ENCODE results near the gene HIF3A.

The HIF3A gene

GRCh38 chr19:46303691-46304397 is 7.0 kb downstream of the HIF3A start:
- peak overlapping the region; percentile 81 for H3K23ac ChIP-seq (ENCODE audit: low read depth, low read length, poor library complexity)
- H2AFZ ChIP-seq (ENCODE audit: low read length) = no peak overlapping the region
- H3K18ac ChIP-seq (ENCODE audit: low read length) = peak overlapping the region; percentile 96
- peak overlapping the region; percentile 98 for H2AK5ac ChIP-seq (ENCODE audit: low read depth, low read length)
- peaks cover 9 to 18% of the 10 kb centered on the region in 2 donors for H3K4me1 ChIP-seq (ENCODE audit: control insufficient read depth in 2 of 2, insufficient read depth in 1 of 2, low read depth in 1 of 2, low read length in 2 of 2)
- peak overlapping the region; percentile 48 for H4K8ac ChIP-seq (ENCODE audit: low read depth, low read length)
- H3K9ac ChIP-seq (ENCODE audit: low read depth, low read length, poor library complexity) = peak overlapping the region; percentile 54
- peak overlapping the region; percentile 48 for H3K4me2 ChIP-seq (ENCODE audit: insufficient read depth, low read length, poor library complexity, severe bottlenecking)
- H2BK5ac ChIP-seq (ENCODE audit: low read length) = peak overlapping the region; percentile 32
- no peak overlapping the region for H2BK120ac ChIP-seq (ENCODE audit: low read depth, low read length)
- peak overlapping the region; percentile 94 for H3K14ac ChIP-seq (ENCODE audit: low read length)
- peak; percentile 76 for DNase-seq (ENCODE audit: low spot score)
- peaks cover 0 to 17% of the 10 kb centered on the region in 2 donors for H3K36me3 ChIP-seq (replicated peaks in 1 of 2; ENCODE audit: control insufficient read depth in 2 of 2, insufficient read depth in 2 of 2, low read length in 2 of 2)
- peaks cover 10 to 14% of the 10 kb centered on the region in 2 donors for H3K9me3 ChIP-seq (replicated peaks in 1 of 2; ENCODE audit: control insufficient read depth in 2 of 2, insufficient read depth in 1 of 2, low read depth in 1 of 2, low read length in 2 of 2)
- H3K4me3 ChIP-seq (ENCODE audit: low read length in 2 of 2) = peak overlapping the region in 1 of 2 donors; percentile 74
- no CpG with 5 or more reads among the region's 56 CpGs for WGBS, 2 donors (ENCODE audit: extremely low coverage in 2 of 2, insufficient read length in 2 of 2, insufficient replicate concordance in 1 of 2)
- no peaks in the 10 kb centered on the region for H3K79me1 ChIP-seq (ENCODE audit: low read depth, low read length)
- peak overlapping the region; percentile 25 for H3K27ac ChIP-seq (replicated peaks; ENCODE audit: low read length)
- H2BK12ac ChIP-seq (ENCODE audit: low read length) = peak overlapping the region; percentile 66
- no peaks in the 10 kb centered on the region for H3K27me3 ChIP-seq (ENCODE audit: control insufficient read depth in 3 of 3, insufficient read depth in 3 of 3, low read depth in 1 of 3, low read length in 3 of 3)
- H4K91ac ChIP-seq (ENCODE audit: low read depth, low read length, poor library complexity) = peak overlapping the region; percentile 59
- H2BK15ac ChIP-seq (ENCODE audit: low read length) = peak overlapping the region; percentile 69
- H3K4ac ChIP-seq (ENCODE audit: low read length) = peak overlapping the region; percentile 41

DNA sequence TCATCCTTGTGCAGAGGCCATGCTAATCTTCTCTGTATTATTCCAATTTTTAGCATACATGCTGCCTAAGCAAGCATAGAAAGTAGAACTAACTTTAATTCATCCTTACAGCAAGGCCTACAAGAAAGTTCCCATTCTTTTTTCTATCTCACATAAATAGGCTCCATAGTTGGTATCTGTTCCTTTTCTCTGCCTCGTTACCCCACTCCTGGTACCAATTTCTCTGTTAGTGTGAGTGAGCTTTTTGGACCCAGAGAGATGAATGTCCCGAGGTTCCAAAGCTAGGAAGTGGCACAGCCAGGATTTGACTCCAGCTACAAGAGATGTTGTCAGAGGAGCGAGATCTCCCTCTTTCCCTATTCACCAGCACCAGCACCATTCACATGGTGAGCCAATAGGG is 9.7 kb downstream of the HIF3A start:
- H3K4me1 ChIP-seq (ENCODE audit: control insufficient read depth in 2 of 2, insufficient read depth in 1 of 2, low read depth in 1 of 2, low read length in 2 of 2) = peaks cover 0 to 8% of the 10 kb centered on the region in 2 donors
- no peak overlapping the region for H3K4me2 ChIP-seq (ENCODE audit: insufficient read depth, low read length, poor library complexity, severe bottlenecking)
- no peak overlapping the region for H4K91ac ChIP-seq (ENCODE audit: low read depth, low read length, poor library complexity)
- H2BK12ac ChIP-seq (ENCODE audit: low read length) = no peak overlapping the region
- H3K23ac ChIP-seq (ENCODE audit: low read depth, low read length, poor library complexity) = no peak overlapping the region
- H2BK15ac ChIP-seq (ENCODE audit: low read length) = no peak overlapping the region
- no peak overlapping the region for H3K4me3 ChIP-seq (ENCODE audit: low read length in 2 of 2)
- peaks cover 10 to 14% of the 10 kb centered on the region in 2 donors for H3K9me3 ChIP-seq (replicated peaks in 1 of 2; ENCODE audit: control insufficient read depth in 2 of 2, insufficient read depth in 1 of 2, low read depth in 1 of 2, low read length in 2 of 2)
- H3K9ac ChIP-seq (ENCODE audit: low read depth, low read length, poor library complexity) = no peak overlapping the region
- no CpG with 5 or more reads among the region's 3 CpGs for WGBS, 2 donors (ENCODE audit: extremely low coverage in 2 of 2, insufficient read length in 2 of 2, insufficient replicate concordance in 1 of 2)
- H3K79me1 ChIP-seq (ENCODE audit: low read depth, low read length) = no peaks in the 10 kb centered on the region
- no peak overlapping the region for H3K18ac ChIP-seq (ENCODE audit: low read length)
- H2BK120ac ChIP-seq (ENCODE audit: low read depth, low read length) = no peak overlapping the region
- H3K14ac ChIP-seq (ENCODE audit: low read length) = no peak overlapping the region
- no peak overlapping the region for H4K8ac ChIP-seq (ENCODE audit: low read depth, low read length)
- H3K27me3 ChIP-seq (ENCODE audit: control insufficient read depth in 3 of 3, insufficient read depth in 3 of 3, low read depth in 1 of 3, low read length in 3 of 3) = no peaks in the 10 kb centered on the region
- H3K4ac ChIP-seq (ENCODE audit: low read length) = no peak overlapping the region
- no peak for DNase-seq (ENCODE audit: low spot score)
- no peak overlapping the region for H2AK5ac ChIP-seq (ENCODE audit: low read depth, low read length)
- H3K27ac ChIP-seq (replicated peaks; ENCODE audit: low read length) = no peak overlapping the region
- no peak overlapping the region for H2BK5ac ChIP-seq (ENCODE audit: low read length)
- no peak overlapping the region for H2AFZ ChIP-seq (ENCODE audit: low read length)
- peaks cover 0 to 28% of the 10 kb centered on the region in 2 donors for H3K36me3 ChIP-seq (replicated peaks in 1 of 2; ENCODE audit: control insufficient read depth in 2 of 2, insufficient read depth in 2 of 2, low read length in 2 of 2)

DNA sequence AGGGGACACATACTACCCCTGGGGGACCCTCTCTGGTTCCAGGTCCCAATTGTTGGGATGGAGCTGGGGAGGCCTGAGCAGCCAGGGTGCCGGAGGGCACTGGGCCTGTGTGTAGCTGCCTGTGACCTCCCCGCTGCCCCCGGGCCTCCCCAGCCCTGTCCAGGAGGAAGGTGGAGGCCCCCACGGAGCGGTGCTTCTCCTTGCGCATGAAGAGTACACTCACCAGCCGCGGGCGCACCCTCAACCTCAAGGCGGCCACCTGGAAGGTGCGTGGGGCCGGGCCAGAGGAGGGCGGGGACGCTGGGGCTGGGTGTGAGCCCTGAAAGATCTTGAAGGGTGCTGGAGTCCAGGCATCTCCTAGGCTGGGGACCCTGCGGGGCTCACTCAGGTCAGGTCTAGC is 11.7 kb downstream of the HIF3A start:
- no peak overlapping the region for H4K91ac ChIP-seq (ENCODE audit: low read depth, low read length, poor library complexity)
- H2BK15ac ChIP-seq (ENCODE audit: low read length) = no peak overlapping the region
- H3K4ac ChIP-seq (ENCODE audit: low read length) = no peak overlapping the region
- H2BK12ac ChIP-seq (ENCODE audit: low read length) = no peak overlapping the region
- DNase-seq (ENCODE audit: low spot score) = no peak
- peaks cover 0 to 35% of the 10 kb centered on the region in 2 donors for H3K36me3 ChIP-seq (replicated peaks in 1 of 2; ENCODE audit: control insufficient read depth in 2 of 2, insufficient read depth in 2 of 2, low read length in 2 of 2)
- no peak overlapping the region for H3K27ac ChIP-seq (replicated peaks; ENCODE audit: low read length)
- no peak overlapping the region for H2BK120ac ChIP-seq (ENCODE audit: low read depth, low read length)
- no peak overlapping the region for H2AK5ac ChIP-seq (ENCODE audit: low read depth, low read length)
- H3K18ac ChIP-seq (ENCODE audit: low read length) = no peak overlapping the region
- no peak overlapping the region for H2BK5ac ChIP-seq (ENCODE audit: low read length)
- no peaks in the 10 kb centered on the region for H3K79me1 ChIP-seq (ENCODE audit: low read depth, low read length)
- H3K27me3 ChIP-seq (ENCODE audit: control insufficient read depth in 3 of 3, insufficient read depth in 3 of 3, low read depth in 1 of 3, low read length in 3 of 3) = no peaks in the 10 kb centered on the region
- H4K8ac ChIP-seq (ENCODE audit: low read depth, low read length) = no peak overlapping the region
- H2AFZ ChIP-seq (ENCODE audit: low read length) = no peak overlapping the region
- no peak overlapping the region for H3K4me3 ChIP-seq (ENCODE audit: low read length in 2 of 2)
- peaks cover 0 to 3% of the 10 kb centered on the region in 2 donors for H3K4me1 ChIP-seq (ENCODE audit: control insufficient read depth in 2 of 2, insufficient read depth in 1 of 2, low read depth in 1 of 2, low read length in 2 of 2)
- no peak overlapping the region for H3K9ac ChIP-seq (ENCODE audit: low read depth, low read length, poor library complexity)
- no CpG with 5 or more reads among the region's 15 CpGs for WGBS, 2 donors (ENCODE audit: extremely low coverage in 2 of 2, insufficient read length in 2 of 2, insufficient replicate concordance in 1 of 2)
- H3K9me3 ChIP-seq (replicated peaks in 1 of 2; ENCODE audit: control insufficient read depth in 2 of 2, insufficient read depth in 1 of 2, low read depth in 1 of 2, low read length in 2 of 2) = peaks cover 10 to 14% of the 10 kb centered on the region in 2 donors
- H3K23ac ChIP-seq (ENCODE audit: low read depth, low read length, poor library complexity) = no peak overlapping the region
- H3K14ac ChIP-seq (ENCODE audit: low read length) = no peak overlapping the region
- no peak overlapping the region for H3K4me2 ChIP-seq (ENCODE audit: insufficient read depth, low read length, poor library complexity, severe bottlenecking)

DNA sequence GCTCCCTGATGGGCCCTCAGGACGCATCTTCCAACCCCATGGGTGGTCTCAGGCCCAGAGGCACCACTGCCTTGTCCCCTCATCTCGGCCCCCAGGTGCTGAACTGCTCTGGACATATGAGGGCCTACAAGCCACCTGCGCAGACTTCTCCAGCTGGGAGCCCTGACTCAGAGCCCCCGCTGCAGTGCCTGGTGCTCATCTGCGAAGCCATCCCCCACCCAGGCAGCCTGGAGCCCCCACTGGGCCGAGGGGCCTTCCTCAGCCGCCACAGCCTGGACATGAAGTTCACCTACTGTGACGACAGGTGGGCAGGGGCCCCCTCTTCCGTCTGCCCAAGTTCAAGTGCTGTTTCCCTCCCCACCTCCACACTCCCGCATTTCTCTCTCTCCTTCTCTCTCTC is 12.2 kb downstream of the HIF3A start:
- WGBS, 2 donors (ENCODE audit: extremely low coverage in 2 of 2, insufficient read length in 2 of 2, insufficient replicate concordance in 1 of 2) = no CpG with 5 or more reads among the region's 10 CpGs
- H3K79me1 ChIP-seq (ENCODE audit: low read depth, low read length) = no peaks in the 10 kb centered on the region

More for the DNA sequence above, 12.2 kb downstream of the HIF3A start:
- no peak for DNase-seq (ENCODE audit: low spot score)
- Histone ChIP-seq H3K14ac (ENCODE audit: low read length) (no peak overlapping the region), H3K9ac (ENCODE audit: low read depth, low read length, poor library complexity) (peak overlapping the region; percentile 44), H3K4me3 (ENCODE audit: low read length in 2 of 2) (no peak overlapping the region), H2AK5ac (ENCODE audit: low read depth, low read length) (no peak overlapping the region), H3K9me3 (replicated peaks in 1 of 2; ENCODE audit: control insufficient read depth in 2 of 2, insufficient read depth in 1 of 2, low read depth in 1 of 2, low read length in 2 of 2) (peaks cover 10 to 14% of the 10 kb centered on the region in 2 donors), H3K4me2 (ENCODE audit: insufficient read depth, low read length, poor library complexity, severe bottlenecking) (no peak overlapping the region), H2BK15ac (ENCODE audit: low read length) (no peak overlapping the region), H3K4me1 (ENCODE audit: control insufficient read depth in 2 of 2, insufficient read depth in 1 of 2, low read depth in 1 of 2, low read length in 2 of 2) (no peaks in the 10 kb centered on the region), H3K23ac (ENCODE audit: low read depth, low read length, poor library complexity) (peak overlapping the region; percentile 65), H3K27ac (replicated peaks; ENCODE audit: low read length) (no peak overlapping the region), H4K91ac (ENCODE audit: low read depth, low read length, poor library complexity) (no peak overlapping the region), H2BK12ac (ENCODE audit: low read length) (no peak overlapping the region), H3K27me3 (ENCODE audit: control insufficient read depth in 3 of 3, insufficient read depth in 3 of 3, low read depth in 1 of 3, low read length in 3 of 3) (no peaks in the 10 kb centered on the region), H4K8ac (ENCODE audit: low read depth, low read length) (no peak overlapping the region), H3K36me3 (replicated peaks in 1 of 2; ENCODE audit: control insufficient read depth in 2 of 2, insufficient read depth in 2 of 2, low read length in 2 of 2) (peaks cover 0 to 35% of the 10 kb centered on the region in 2 donors), H2BK120ac (ENCODE audit: low read depth, low read length) (no peak overlapping the region), H3K4ac (ENCODE audit: low read length) (no peak overlapping the region), H2AFZ (ENCODE audit: low read length) (no peak overlapping the region), H3K18ac (ENCODE audit: low read length) (peak overlapping the region; percentile 38), H2BK5ac (ENCODE audit: low read length) (no peak overlapping the region)
